Esophagus squamous epithelium (tissue), 4 donors: ENCODE measurements around the gene VPS33A.
"Not testable (repeated sequence)": the region's sequence is repeated elsewhere in the genome, so short reads cannot be mapped to it uniquely, and the experiment has no call there.

Experiments
- CTCF ChIP-seq, 6 experiments: fragments of 450-650 bp in 4 of 6; fragments of 200-600 bp in 2 of 6; sonication (generic) in 2 of 6; IDR thresholded peaks; one replicate each; pipeline ENCODE4 v1.5.1; 2016 to 2019; ENCODE audit warnings: antibody characterized with exemption in 6 of 6, mild to moderate bottlenecking in 4 of 6, moderate library complexity in 4 of 6
- POLR2A ChIP-seq, 4 donors: fragments of 450-650 bp; IDR thresholded peaks; one replicate each; pipeline ENCODE4 v1.6.1; 2017; ENCODE audit warnings: antibody characterized with exemption in 4 of 4, mild to moderate bottlenecking in 4 of 4, moderate library complexity in 3 of 4

- TF ChIP-seq CTCF, POLR2A (IDR thresholded peaks at IDR 0.05): not testable (repeated sequence)
Observed at GRCh38 chr12:122260735-122261134, 5.6 kb downstream of the VPS33A start.
